HG02981 (cell line): ENCODE measurements around the gene EPHB2.

Experiments
- ATAC-seq: cut with Tn5 transposase; IDR thresholded peaks from one replicate; pipeline ENCODE4 v1.9.1; 2021; ENCODE audit warnings: mild to moderate bottlenecking, moderate library complexity; ENCODE audit not compliant: unreplicated experiment

EPHB2 gene

DNA sequence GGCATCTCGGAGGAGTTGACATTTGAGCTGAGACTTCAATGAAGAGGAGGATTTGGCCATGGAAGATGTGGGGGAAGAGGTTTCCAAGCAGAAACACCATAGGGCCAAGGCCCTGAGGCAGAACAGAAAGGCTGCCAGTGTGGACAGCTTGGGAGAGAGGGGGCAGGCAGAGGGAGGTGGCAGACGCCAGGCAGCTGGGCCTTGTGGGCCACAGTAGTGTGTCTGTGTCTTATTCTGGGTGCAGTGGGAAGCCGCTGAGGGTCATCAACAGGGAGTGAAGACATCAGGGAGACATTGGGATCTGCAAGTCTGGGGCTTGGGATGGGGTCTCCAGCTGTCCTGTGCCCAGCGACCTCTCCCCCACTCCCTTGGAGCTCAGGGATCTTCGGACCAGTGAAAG, 165.2 kb downstream of the EPHB2 start:
- no peak for ATAC-seq

DNA sequence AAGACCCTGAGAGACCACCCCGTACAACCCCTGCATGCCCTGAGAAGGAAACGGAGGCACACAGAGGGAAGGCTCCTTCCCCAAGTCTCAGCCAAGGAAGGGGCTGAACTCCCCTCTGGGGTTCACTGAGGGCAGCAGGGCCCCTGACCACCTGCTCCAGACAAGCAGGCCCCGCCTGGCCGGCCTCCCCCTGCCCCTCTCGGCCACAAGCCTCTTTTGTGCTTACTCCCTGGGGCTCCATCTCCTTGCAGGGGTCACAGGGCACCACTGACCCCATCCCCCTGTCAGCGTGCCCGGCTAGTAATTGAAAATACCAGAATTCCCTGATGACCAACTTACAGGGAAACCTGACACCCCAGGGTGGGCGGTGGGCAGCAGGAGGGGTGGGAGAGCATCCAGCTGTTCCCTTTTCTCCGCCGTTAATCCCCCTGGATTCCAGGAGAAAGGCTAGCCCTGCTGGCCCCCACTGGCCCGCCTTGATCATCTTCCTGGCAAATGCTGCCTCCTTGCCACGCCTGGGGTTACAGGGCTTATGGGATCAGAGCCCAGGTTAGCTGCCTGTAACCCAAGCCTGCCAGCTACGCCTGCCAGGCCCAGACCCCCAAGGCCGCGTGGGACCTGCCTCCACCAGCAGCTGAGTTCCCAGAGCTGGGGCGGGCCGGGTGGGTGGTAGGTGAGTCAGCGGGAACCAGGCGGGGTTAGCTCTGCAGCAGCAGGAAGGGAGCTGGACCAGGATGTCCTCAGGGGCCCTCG, 165.9 kb downstream of the EPHB2 start:
- ATAC-seq: no peak

DNA sequence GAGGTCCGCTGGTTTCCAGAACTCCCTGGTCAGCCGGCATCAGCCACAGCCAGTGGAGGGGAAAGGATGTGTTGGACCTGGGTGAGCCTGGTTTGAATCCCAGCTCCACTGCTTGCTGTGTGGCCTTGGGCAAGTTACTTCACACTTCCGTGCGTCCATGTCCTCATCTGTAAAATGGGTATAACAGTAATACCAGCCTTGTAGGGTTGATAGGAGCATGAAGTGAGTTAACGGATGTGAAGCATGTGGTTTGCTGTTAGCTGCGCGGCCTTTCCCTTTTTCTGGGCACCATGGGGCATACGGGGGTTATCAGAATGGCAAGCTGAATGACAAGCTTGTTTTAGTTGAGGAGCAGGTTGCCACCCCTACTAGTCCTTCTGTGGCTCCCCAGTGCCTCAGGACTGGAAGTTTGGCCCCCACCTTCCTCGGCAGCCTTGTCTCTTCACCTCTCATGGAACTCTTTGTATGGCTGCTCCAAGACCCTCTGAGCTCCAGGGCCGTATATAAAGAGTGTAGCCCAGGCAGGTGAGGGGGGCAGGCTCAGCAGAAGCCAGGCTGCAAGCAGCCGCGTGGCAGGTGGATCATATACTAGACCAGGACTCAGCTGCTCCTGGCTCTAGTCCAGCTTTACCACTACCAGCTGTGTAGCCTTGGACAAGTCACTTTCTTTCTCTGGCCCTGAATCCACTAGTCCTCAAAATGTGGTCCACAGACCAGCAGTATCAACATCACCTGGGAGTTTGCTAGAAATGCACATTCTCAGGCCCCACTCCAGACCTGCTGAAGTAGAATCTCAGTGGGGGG, 166.7 kb downstream of the EPHB2 start:
- ATAC-seq: no peak

DNA sequence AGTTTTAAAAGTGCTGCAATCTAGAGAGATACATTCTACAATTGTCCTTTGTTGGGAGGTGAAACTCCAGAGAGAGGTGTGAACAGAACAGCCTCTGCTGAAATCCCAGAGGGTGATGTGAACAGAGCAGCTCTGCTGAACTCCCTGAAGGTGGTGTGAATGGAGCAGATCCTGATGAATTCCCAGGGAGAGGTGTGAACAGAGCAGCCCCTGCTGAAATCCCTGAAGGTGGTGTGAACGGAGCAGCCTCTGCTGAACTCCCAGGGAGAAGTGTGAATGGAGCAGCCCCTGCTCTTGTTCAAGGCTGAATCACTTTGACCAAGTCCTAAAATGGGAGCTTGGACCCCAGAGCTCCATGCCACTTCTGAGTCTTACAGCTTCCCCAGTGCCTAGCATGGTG, 167.3 kb downstream of the EPHB2 start:
- ATAC-seq: no peak

DNA sequence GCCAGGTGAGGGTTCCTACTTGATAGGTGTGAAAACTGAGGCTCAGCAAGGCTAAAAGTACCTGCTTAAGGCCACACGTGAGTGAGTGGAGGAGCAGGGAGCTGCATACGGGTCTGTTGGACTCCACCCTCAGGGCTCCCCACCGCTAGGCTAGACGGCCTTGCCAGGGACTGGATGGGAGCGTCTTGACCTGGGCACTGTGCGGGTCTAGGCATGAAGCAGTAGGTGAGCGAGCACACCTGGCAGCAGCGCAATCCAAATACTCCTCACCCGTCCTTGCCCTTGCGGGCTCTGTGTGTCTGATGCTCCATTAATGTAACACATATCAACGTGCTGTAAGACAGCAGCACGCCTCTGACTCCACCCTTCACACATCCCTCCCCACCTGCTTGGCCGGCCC, 168.0 kb downstream of the EPHB2 start:
- no peak for ATAC-seq

DNA sequence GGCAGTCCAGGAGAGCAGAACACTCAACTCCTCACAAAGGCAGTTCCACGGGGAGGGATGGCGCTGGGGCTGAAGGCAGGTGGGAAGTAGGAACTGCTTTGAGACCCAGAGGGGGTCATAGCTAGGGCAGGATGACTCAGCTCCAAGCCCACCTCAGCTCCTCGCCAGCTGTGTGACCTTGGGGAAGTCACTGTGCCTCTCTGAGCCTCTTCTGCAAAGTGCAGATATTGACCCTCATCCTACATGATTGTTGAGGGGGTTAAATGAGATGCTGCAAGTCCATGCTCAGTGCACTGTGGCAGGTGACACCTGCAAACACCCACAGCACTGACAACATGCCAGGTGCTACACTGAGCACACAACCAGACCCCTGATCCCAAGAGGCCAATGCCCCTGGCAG, 168.8 kb downstream of the EPHB2 start:
- no peak for ATAC-seq

- ATAC-seq: no peak
These were observed 169.5 kb downstream of the EPHB2 start for GRCh38 chr1:22880174-22880601.

- ATAC-seq: no peak
These were observed 172.8 kb downstream of the EPHB2 start for GRCh38 chr1:22883406-22883805.

DNA sequence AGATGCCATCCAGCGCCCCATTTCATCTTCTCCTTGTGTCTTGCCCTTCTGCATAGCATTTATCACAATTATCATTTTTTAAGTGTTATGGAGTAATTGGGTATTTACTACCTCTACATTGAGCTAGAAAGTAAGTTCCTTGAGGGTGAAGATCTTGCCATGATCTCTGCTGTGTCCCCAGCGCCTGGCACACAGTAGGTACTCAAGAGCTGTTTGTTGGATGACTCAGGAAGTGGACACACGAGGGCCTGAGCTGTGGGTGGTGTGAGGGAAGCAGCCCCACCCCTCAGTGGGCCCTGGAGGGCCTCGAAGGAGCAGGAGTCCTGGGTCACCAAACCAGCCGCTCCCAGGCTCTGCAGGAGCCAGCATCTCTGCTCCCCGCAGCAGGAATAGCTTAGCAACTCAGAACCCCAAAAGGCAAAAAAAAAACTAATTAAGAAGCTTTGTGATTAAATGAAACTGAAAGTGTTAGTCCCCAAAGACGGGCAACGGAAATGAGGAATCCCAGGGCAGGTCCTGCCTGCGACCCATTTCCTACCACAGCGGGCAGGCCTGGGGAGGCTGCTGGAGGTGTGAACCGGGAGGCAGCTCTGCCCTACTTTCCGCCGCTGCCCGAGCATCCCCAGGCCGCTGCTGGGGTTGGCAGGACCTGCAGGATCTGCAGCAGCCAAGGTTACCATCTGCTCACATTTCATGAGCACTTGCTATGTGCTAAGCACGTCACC, 174.3 kb downstream of the EPHB2 start:
- no peak for ATAC-seq

DNA sequence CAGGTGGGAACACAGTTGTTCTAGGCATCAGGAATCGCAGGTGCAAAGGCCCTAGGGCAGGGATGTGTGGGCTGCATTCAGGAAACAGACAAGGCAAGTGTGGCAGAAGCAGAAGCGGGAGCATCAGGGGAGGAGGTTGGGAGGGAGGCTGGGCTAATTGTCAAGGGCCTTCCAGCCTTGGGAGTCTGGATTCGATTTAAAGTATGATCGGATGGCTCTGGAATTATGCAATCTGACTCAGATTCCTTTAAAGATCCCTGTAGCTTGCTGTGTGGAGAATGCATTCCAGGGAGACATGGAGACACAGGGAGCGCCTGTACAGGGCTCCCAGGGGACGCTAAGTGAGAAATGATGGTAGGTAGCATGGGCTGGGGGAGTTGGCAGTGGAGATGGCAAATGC, 175.6 kb downstream of the EPHB2 start:
- ATAC-seq: no peak

DNA sequence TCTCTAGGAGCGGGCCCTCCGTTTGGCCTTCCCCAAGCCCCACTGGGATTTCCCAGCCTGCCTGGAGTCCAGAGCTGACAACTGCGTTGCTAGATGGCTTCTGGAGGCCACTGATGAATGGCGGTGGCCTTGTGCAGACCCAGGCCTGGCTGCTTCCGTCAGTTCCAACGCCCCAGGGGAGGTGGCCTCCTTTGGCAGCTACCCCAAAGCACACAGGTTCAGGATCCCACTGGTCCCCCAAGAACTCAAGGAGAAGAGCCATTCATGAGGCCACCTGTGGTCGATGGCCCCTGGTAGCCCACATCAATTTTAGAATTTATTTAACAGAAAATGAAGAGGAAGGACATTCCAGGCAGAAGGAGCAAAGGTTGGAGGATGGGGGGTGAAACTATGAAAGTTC, 176.9 kb downstream of the EPHB2 start:
- no peak for ATAC-seq

- ATAC-seq: no peak
These were observed 177.9 kb downstream of the EPHB2 start for GRCh38 chr1:22888320-22889075.

DNA sequence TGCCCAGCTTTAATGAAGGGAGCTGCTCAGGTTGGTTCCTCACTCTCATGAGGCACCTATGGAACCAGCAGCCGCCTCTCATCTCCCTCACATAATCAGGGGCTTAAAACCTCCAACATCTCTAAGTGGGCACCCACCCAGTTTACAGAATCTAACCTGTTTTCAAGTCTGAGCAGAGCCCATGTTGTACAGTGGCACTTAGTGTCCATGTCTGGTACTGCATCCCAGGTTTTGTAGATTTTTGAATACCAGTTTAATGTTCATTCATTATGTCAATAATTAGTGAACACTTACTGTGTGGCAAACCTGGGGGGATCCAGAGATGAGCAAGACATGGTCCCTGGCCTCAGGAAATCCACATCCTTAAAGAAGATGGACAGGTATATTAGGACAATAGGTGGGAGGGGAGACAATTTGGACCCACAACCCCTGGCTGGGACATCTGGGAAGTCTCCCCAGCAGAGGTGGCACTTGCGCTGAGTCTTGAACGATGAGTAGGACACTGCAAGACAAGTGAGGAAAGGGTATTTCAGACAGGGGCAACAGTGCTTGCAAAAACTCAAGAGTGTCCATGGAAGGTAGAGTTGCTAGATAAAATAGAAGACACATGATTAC, 178.7 kb downstream of the EPHB2 start:
- ATAC-seq: no peak

- ATAC-seq: no peak
These were observed 182.2 kb downstream of the EPHB2 start for GRCh38 chr1:22892789-22893188.

- no peak for ATAC-seq
These were observed 182.7 kb downstream of the EPHB2 start for GRCh38 chr1:22893292-22893691.

GRCh38 chr1:22895357-22895756, 184.7 kb downstream of the EPHB2 start:
- no peak for ATAC-seq

DNA sequence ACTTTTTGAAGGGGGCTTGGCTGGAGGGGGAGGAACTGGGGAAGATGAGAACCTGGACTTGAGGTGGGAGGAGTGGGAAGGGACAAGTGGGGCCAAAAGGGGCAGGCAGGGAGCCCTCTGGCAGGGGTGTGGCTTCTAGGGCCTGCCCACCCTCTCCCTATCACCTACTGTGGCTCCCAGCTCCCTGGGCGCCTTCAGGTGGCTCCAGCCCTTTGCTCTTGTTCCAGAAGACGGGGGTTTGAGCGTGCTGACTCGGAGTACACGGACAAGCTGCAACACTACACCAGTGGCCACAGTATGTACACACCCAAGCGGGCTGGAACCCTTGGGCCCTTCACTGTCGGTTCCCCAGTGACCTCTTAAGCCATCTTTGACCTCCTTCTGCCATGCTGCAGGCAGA, 185.5 kb downstream of the EPHB2 start:
- ATAC-seq: no peak

DNA sequence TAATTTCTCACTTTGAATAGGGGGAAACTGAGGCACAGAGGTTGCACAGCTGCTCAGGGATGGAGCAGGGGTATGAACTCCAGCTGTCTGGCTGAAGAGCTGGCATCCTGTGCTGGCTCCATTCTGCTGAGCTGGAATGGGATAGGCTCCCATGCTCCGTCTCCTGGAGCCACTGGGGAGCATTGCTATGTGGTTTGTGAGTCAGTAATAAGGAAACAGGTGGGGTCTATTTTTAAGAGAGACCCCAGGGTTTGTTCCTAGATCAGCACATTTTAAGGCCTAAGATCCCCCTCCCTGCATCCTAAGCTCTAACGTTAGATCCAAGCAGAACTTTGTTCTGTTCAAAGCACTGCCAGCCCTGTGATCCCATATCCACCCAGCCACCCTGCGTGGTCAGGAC, 189.8 kb downstream of the EPHB2 start:
- no peak for ATAC-seq

- no peak for ATAC-seq
These were observed 192.5 kb downstream of the EPHB2 start for GRCh38 chr1:22903113-22903512.

- no peak for ATAC-seq
These were observed 196.3 kb downstream of the EPHB2 start for GRCh38 chr1:22906968-22907367.

DNA sequence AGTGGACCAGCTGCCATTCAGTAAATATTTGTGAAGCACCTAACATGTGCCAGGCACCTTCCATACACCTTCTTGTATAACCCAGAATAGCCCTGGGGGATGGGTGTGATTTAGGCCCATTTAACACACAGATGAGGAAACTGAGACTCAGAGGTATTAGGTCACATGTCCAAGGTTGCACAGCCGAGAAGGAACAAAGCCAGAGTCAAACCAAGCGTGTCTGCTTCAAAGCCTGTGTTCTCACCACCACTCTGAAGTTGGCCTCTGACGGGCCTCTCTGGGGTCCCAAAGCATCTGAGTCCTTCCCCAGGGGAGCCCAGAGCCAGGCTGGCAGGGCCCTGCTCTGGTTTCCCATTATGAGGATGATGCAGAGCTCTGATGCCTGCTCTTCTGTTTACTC, 196.9 kb downstream of the EPHB2 start:
- no peak for ATAC-seq
